Measurements from ENCODE around the gene HMCN2.

- no peak for TF ChIP-seq CTCF (conservative IDR thresholded peaks at IDR 0.05; ENCODE audit: low read length)
- TF ChIP-seq EZH2phosphoT487 (IDR thresholded peaks at IDR 0.05; ENCODE audit: borderline replicate concordance, low read depth, low read length): no peak
Observed at GRCh38 chr9:130286781-130287428, 21.3 kb downstream of the HMCN2 start.

Data from OCI-LY7 (cell line).